ENCODE data around the gene SHROOM4. TPM values are rescaled to one million over a fixed set of nuclear protein-coding genes. Genes with fewer than 3 reads are reported as not detected.

SHROOM4 gene
- total RNA-seq, 4 donors from 2014 or later = 6.3 to 54.7 (median 35.4) TPM

DNA sequence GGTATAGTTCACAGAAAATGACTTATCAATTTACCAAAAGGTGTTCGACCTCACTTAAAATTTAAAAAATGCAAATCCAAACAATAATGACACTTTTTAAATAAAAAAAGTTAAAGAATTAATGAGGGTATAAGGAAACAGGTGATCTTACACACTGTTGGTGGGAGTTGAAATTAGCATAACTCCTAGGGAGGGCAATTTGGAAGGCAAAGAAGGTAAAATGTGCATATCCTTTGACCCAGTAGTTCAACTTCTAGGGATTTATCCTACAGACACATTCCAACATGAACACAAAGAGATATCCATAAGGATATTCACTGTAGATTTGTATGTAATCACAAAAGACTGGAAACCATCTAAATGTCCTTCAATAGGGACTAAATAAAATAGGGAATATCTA is 199.5 kb downstream of the SHROOM4 start:
- DNase-seq (ENCODE audit: low spot score) (no peak), ATAC-seq (ENCODE audit: low FRiP score) (no peak)
- TF ChIP-seq, protein P1, sequence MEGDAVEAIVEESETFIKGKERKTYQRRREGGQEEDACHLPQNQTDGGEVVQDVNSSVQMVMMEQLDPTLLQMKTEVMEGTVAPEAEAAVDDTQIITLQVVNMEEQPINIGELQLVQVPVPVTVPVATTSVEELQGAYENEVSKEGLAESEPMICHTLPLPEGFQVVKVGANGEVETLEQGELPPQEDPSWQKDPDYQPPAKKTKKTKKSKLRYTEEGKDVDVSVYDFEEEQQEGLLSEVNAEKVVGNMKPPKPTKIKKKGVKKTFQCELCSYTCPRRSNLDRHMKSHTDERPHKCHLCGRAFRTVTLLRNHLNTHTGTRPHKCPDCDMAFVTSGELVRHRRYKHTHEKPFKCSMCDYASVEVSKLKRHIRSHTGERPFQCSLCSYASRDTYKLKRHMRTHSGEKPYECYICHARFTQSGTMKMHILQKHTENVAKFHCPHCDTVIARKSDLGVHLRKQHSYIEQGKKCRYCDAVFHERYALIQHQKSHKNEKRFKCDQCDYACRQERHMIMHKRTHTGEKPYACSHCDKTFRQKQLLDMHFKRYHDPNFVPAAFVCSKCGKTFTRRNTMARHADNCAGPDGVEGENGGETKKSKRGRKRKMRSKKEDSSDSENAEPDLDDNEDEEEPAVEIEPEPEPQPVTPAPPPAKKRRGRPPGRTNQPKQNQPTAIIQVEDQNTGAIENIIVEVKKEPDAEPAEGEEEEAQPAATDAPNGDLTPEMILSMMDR (IDR thresholded peaks at IDR 0.05) = no peak

DNA sequence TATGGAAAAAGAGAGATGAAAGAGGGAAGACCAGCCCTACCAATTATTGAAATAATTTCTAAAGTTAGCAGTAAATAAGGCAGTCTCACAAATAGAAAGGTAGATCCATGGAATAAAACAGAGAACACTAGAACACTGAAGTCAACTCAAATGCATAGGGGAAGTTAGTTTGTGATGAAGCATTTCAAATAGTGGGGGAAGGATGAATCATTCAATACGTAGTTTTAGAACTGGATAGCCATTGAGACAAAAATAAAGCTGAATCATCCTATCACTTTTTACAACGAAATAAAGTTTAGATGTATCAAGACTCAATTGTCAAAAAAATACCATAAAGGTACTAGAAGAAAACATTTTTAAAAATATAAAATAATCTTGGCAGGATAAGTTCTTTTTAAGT is 200.1 kb downstream of the SHROOM4 start:
- no peak for ATAC-seq (ENCODE audit: low FRiP score)
- DNase-seq (ENCODE audit: low spot score) = no peak
- TF ChIP-seq, protein P1 (IDR thresholded peaks at IDR 0.05) = no peak

DNA sequence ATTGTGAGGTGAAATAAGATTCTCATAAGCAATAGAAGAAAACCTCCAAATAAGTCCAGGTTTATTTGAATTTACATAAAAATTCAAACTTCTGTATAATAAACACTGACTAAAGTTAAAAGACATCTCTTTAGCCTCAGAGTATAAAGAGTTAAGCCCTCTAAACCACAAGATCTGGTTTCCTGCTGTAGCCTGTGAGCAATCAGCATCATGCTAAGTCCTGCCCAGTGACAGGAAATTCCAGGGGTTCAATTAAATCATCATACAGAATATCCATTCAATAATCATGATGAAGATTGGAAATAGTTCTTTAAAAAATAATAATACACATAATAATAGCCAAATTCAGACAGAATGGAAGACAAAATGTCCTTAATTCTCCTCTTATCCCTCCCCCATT is 204.2 kb downstream of the SHROOM4 start:
- DNase-seq (ENCODE audit: low spot score) (no peak), ATAC-seq (ENCODE audit: low FRiP score) (no peak)
- TF ChIP-seq, protein P1 (IDR thresholded peaks at IDR 0.05) = no peak

DNA sequence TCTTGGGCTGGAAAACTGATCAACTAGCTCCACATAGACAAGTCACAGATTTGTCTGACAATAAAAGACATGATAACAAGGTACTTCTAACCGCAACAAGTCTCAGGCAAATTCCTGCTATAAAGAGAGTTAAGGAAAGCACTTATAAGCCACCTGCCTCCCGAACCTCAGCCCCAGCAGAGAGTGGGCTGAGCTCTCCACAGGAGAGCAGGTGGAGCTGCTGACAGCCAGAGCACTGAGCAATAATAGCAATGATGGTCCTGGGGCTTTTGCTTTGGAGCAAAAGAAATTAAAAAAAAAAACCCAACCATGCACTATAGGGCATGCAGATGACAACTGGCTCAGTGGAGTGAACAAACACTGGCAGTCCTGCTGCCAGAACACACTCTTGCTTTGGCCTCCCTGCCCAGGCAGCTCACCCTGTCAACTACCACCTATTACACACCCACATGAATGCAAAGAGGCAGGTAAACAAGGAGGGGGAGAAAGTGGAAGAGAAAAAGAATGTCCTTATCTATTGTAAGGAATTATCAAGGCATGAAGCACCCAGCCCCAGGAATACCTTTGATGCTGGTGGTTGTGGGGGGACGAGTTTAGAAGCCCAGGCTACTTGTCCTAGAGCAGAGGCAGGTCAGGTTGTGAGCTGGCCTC is 207.6 kb downstream of the SHROOM4 start:
- DNase-seq (ENCODE audit: low spot score) = no peak
- ATAC-seq (ENCODE audit: low FRiP score) = no peak
- TF ChIP-seq, protein P1 (IDR thresholded peaks at IDR 0.05) = no peak

DNA sequence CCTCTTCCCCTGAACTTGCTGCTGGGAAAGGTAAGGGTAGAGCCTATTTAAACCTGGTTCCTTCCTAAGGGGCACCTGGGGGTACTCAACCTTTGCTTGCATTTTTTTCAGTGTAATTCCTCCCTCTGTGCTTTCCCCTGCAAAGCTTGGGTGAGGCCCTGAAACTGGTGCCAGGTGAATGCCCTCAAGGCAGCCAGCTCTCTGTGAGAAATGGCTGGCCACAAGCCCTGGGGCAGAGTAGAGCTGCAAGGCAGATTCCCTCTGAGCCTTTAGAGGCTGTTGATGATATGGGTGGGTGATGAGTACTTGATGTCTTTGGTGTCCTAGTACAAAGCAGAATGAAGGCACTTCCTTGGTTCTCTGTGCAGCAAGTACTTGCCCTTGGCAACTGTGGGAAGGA is 217.9 kb downstream of the SHROOM4 start:
- TF ChIP-seq, protein P1 (IDR thresholded peaks at IDR 0.05) = no peak
- DNase-seq (ENCODE audit: low spot score) (no peak), ATAC-seq (ENCODE audit: low FRiP score) (no peak)

DNA sequence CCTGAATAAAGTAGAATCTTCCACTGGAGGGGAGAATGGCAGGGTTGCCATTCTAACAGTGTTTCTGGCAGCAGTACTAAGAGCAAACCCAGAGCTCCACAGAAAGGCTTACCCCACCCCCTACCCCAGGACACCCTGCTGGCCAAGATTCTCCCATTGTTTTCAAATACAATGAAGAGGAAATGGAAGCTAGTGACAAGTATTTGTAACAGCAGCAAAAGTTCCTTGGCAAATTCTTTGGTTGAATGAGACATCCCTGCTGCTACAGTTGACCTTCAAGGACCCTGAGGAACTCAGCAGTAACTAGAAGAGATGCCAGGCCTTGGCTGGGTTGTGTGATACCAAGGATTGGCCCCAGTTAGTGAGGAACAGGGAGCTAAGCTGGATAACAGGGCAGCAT is 219.2 kb downstream of the SHROOM4 start:
- TF ChIP-seq, protein P1 (IDR thresholded peaks at IDR 0.05) = no peak
- DNase-seq (ENCODE audit: low spot score) = no peak
- no peak for ATAC-seq (ENCODE audit: low FRiP score)

DNA sequence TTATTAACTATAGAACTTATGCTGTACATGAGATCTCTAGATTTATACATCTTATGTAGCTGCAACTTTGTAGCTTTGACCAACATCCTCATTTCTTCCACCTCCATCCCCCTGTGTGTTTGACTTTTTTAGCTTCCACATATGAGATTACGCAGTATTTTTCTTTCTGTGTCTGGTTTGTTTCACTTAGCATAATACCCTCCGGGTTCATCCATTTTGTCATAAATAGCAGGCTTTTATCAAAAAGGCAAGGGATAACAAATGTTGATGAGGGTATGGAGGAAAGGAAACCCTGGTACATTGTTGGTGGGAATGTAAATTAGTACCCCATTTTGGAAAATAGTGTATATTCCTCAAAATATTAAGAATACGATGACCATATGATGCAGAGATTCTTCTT is 227.0 kb downstream of the SHROOM4 start:
- DNase-seq (ENCODE audit: low spot score) (no peak), ATAC-seq (ENCODE audit: low FRiP score) (no peak)
- TF ChIP-seq, protein P1 (IDR thresholded peaks at IDR 0.05) = no peak

Data from omental fat pad (tissue), 4 donors.